ENCODE results near the gene JOSD1. TPM values are rescaled to one million over a fixed set of nuclear protein-coding genes. Genes with fewer than 3 reads are reported as not detected.

The JOSD1 gene
- total RNA-seq, result 39.7 TPM

DNA sequence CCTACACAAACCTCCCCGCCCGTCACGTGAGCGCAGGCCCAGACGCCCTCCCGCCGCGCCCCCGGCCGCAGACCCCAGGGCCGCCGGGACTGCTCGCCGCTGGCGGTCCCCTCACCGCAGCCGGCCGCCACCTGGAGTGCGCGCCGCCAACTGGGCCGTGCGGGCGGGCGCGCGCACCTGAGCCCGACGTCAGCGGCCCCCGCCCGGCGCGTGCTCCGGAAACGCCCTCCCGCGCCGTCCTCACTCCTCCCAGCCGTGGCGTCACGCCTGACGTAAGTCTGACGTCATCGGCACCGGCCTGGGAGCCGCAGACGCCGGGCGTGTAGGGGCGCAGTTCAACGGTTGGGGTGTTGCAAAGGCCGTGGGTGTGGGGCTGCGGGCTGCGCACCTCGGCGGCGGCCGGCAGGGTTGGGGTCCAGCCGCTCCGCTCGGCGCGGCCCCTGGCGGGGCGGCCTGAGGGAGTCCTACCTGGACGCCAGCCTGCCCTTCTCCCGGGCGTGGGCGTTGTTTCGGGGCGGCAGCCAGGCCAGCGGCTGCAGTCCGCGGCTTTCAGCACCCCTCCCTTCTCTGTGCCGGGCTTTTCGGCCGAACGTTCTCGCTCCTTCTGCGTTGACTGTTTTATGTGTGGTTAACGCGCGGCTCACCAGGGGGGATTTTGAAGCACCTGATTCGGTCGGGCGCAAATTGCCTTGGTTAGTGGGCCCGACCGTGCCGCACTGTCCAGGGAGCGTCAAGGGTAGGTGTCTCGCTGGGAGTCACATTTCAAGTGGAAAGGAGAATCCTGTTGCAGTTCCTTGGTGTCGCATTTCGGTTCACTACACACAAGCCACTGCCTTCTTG, at the start of gene JOSD1:
Gene JOSD1 (minus strand): TSS at position 155 of the 840 bp plus-strand sequence. CDS start 956 bp downstream, outside the sequence.
- DNase-seq (ENCODE audit: low spot score), result peak; percentile 96

DNA sequence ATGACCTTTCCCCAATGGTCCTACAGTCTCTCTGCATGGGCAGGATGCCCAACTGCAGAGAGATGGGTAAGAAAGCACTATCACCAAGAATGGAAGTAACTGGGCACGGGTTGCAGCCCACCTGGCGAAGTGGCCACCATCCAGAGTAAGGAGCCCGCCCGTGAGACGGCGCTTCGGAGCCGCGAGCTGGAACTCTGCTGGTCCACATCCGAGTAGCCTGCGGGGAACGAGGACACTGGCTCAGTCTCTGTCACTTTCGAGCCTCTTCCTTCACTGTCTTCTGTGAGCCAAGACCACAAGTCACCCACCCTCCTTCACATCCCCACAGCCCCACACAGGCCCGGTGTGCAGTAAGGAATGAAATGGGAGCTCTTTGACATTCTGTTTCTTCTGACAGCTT, 49.4 kb upstream of the JOSD1 start:
- DNase-seq (ENCODE audit: low spot score), result no peak

DNA sequence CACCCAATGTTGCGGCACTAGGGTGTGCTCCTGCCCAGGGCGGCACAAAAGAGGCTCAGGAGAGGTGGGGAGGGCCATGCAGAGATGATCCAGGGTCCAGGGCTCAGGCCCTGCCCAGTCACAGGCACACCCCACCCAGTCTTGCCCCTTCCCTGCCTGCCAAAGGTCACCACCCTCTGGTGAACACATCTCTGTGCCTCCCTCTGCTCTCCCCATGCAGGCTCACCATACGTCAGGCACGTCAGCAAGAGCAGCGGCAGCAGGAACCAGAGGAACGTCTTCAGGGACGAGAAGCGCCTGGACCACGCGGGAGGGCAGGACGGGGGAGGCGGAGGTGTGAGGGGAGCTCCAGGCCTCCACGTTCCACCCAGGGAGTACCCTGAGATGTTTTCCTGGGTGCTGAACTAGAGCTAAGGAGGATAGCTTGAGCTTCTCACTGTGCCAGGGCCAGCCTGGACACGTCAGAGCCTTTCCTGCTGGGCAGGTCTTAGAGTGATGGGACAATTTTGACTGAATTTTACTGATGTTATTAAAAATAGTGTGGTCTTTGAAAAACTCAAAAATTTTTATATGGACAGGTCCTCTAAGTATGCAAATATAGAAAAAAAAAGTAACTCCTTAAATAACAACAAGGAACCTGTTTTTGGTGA, 47.9 kb upstream of the JOSD1 start:
- no peak for DNase-seq (ENCODE audit: low spot score)

DNA sequence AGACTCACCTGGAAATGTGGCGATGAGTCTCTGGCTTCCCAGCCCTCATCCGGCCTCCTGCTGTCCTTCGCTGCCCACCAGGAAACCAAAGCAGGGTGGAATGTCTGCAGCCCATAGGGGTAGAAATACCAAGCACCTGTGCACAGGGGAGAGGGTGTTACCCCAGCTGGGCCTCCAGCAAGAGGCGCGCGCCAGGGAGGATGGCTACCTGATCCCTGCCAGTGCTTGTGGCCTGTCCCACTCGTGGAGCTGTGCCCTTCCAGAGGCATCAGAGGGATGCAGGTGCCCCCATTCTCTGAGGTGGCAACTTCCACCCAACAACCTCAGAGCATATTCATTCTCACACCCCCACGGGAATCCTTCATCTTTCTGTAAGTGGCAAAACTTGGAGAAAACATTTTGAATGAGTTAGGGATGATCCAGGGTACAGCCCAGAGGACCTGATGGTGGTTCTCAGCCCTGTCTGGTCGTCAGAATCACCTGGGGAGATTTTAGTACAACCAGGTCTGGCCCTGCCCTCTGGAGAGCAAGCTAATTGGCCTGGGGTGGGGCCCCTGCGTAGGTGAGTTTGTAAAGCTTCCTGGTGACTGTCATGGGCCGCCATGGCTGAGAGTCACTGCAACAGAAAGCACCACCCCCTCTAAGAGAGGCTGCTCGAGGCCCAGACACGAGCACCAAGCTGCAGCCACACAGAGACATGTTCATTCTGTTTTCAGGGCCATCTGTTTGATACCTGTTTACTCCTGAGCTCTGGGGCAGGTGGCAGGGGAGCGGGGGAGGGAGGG, 45.1 kb upstream of the JOSD1 start:
- no peak for DNase-seq (ENCODE audit: low spot score)

DNA sequence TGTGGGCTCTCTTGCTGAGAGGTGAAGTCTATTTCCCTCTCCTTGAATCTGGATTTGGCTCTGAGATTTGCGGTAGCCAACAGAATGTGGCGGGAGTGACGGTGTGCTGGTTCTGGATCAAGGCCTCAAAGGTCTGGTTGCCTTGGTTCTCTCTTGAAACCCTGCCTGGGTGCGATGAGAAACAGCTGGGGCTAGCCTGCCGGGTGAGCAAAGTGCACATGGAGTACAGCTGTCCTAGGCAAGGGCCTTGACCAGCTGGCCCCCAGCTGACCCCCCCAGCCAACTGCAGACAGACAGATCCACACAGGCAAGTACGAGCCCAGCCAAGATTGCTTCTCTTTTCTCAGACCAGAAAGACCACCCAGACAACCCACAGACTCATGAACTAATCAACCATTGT, 44.2 kb upstream of the JOSD1 start:
- no peak for DNase-seq (ENCODE audit: low spot score)

DNA sequence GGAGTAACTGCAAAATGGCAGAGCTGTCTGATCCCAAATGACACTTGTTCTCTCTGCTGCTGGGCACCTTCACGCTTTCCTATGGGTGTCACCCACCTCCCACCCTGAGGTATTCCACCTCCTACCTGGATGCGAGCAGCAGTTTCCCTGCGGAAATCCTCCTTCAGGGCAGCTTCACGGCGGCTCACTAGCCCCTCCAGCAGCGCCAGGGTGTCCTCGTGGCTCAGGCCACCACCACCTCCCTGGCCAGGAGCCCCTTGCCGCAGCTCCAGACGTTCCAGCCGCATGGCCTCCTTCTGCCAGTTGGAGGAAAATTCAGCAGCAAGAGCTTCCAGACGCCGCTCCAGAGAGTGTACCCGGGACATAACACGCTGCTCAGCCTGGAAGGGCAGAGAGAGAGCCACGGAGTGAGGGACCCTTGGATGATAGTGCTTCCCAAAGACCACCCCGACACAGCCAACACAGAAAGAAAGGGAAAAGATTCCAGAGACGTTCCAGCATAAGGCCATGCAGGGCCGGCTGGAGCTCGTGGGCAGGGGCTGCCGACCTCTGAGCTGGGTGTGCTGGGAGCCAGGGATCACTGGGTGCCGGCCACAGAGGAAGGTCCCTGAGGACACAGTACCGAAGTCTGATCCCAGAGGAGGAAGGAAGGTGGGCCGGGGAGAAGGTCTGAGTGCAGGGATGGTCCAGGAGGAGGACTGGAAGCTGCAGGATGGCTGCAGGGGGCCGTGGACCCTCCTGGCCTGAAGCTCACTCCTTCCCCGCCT, 41.6 kb upstream of the JOSD1 start:
- DNase-seq (ENCODE audit: low spot score), result no peak

DNA sequence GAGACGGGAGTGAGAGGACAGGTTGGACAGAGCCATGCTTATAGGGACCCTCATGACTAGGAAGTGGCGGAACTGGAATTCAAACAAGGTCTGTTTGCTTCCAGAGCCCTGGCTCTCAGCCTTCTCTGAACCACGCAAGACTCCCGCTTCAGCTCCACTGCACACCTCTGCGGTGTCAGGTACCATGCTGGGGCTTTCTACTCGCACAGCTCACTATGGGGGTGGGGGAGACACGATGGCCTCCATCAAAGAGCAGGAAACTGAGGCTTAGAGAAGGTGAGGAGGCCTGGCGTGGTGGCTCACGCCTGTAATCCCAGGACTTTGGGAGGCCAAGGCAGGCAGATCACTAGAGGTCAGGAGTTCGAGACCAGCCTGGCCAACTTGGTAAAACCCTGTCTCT, 40.8 kb upstream of the JOSD1 start:
- no peak for DNase-seq (ENCODE audit: low spot score)

DNA sequence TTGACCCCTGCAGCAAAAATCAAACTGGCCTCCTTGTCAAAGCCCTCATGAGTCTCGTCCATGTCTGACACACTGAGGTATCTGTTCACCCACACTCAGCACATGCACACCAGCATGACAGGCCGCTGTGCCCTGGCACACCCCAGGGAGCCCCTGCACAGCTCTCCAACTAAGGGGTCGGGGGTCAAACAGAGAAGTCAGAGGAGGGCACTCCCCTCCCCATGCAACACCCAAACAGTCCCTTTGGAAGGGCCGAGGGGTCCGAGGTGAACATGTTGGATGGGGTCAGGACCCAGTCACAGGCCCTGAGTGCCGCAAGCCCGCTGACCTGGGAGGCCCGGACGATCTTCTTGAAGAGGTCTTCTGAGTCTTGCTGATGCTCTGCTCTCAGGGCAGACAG, 40.4 kb upstream of the JOSD1 start:
- no peak for DNase-seq (ENCODE audit: low spot score)

DNA sequence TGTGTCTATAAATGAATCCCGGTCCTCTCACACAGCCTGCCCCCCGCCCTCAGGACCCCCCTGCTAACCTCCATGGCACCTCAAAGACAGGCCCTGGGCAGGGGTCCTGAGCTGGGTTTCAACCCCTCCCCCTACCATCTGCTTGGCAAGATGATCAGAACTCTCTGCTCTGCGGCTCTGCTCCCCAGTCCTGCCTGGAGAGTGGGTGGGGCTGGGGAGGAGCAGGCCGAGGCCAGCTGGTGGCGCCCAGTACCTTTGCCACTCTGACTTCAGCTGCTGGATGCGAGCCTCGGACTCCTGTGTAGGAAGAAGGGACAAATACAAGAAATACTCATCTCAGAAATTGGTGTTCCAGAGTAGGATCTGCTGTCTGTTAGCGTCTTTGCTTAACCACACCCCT, 40.0 kb upstream of the JOSD1 start:
- no peak for DNase-seq (ENCODE audit: low spot score)

DNA sequence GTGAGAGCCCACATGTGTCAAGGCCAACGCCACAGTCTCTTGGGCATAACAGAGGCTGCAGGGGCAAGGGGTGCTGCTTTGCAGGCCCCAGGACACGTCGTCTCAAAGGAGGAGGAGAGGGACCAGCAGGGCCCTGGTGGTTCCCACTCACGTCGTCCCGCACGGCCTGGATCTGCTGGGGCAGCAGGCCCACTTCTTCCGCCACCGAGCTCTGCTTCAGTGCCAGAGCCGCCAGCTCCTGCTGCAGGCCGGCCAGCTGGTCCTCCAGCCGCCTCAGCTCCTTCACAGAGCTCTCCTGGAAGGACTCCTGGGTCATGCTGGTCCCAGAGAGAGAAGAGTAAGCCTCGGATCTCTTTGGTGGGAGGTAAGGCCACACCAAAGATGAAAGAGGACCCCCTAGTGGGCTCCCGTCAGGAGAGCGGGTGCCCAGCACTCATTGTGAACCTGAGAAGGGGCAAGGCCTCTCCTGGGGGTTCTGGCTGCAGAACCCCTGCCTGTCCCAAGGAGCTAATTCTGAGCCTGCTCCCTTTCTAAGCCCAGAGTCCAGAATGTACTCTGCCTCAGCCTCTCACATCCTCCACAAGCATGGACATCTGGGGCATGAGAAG, 39.5 kb upstream of the JOSD1 start:
- no peak for DNase-seq (ENCODE audit: low spot score)

DNA sequence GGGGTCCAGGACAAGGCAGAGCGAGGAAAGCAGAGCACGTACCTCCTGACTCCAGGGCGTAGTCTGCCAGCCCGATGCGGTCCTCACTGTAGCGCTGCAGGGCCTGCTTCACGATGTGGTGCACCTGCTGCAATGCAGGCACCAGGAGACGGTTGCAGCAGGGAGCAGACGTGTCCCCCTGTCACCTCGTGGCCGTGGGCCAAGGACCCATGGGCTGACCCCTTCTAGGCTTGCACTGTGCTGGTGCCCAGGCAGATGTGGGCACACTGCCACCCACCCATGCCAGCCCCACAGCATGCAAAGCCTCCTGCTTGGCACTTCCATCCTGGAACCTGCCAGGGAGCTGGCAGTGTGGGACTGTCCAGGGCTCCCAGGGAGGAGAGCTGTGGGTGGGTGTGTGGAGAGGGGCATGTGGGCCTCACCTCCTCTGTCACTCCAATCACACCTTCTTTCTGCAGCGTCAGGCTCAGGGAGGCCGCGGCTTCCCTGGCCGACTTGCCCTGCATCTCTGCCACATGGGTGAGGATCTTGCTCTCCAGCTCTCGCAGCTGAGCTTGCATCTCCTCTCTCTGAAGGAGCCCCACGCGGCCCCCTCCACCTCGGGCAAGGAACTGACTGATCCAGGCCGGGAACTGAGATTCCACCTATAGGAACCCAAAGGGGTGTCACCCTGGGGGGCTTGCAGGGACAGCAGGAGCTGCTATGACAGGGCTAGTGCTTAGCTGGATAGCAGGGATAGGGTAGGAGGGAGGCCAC, 38.7 kb upstream of the JOSD1 start:
- DNase-seq (ENCODE audit: low spot score), result no peak

DNA sequence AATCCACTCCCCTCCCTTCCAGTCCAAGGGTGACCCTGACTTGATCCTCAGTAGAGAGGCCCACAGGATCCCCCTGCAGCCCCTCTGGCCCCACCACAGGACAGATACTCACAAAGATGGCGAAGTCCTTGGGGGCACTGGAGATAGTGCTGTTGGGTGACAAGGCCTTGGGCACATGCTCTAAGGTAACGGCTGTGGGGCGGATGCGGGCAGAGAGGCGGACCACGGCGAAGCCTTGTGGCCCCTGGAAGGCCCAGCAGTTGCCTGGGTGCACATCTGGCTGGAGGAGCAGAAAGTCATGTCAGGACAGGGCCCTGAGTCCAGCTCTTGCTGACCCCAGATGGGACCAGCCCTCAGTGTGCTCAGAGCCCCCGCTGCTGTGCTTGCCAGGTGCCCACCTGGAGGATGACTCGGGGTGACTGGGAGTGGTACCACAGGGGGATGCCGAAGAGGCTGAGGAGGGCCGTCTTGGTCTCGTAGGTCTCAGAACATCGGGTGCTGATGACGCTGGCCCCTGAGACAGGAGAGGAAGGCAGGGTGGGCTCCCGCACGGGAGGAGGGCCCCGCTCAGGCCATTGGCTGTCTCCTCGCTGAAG, 37.8 kb upstream of the JOSD1 start:
- no peak for DNase-seq (ENCODE audit: low spot score)

DNA sequence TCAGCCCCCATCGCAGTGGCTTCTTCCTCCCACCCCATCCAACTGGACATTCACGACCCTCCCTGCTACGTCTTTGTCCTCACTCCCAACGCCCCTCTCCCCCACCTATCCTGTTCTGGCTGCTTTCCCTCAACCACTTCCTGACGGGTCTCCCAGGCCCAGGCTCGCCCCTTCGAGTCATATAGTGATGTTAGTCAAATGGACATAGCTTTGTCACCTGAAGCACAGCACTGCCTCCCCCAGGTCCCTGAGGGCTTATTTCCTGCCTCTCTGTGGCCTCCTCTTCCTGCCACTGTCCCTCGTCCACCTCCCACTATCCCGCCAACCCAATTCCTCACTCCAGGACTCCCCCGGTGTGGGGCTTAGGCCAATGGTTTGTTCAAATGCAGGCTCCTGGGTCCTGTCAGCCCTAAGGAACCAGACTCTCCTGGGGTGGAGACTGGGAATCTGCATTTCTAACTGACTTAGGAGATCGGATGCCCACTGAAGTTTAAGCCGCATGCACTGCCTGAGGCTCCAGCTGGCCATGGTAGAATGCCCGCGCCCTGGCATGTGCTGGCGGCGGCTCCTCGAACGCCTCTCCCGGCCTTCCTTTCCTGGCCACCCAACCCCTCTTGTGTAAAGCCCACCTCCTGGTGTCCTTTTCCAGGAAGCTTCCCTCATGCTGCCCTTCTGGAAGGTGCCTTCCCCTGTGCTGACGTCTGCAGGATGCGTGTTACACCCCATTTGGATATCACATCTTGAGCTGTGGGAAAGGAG, 36.7 kb upstream of the JOSD1 start:
- no peak for DNase-seq (ENCODE audit: low spot score)

DNA sequence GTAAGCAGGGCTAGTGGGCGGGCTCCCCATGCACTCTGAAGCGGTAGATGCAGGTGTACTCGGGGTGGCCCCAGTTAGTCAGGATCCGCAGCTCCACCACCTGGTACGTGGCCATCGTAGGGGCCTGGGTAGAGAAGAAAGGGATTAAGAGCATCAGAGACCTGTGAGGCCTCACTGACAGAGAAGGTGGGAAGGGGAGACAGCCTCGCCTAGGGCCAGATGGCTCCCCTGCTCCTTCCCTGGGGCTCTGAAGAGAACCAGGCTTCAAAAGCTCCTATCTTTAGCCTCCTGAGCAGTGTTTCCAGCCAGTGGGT, 35.5 kb upstream of the JOSD1 start:
- no peak for DNase-seq (ENCODE audit: low spot score)

DNA sequence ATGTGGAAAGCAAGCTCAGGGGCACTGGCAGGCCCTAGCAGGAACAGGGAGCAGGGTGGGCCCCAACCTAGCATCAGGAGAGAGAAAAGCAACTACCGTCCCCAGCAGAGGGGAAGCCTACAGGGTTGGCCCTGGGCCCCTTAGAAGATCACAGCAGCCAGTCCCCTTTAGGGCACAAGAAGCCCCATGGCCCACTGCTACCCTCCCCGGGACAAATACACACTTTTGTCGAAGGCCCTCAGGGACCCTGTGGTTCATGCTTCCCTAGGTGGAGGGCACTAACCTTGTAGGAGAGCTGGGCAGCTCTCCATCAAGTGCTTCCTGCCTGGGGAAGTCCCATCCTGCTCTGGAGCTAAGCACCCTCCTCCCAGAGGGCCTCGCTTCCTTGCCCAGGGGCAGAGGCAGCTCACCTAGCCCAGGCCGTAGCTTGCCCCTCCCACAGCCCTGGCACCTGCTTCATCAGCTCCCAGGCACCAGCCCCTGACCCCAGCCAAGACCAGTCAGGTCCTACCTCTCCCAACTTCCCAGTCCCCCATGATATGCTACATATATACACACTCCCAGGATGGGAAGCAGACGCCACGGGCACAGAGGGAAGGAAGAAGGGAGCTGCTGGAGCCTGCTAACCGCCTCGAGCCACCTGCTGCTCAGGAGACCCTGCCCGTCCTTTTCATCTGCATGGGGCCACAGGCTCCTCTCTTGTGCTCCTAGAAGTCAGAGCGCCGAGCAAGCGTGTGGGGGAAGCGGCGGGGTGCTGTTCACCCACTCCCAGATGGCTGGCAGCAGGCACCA, 34.9 kb upstream of the JOSD1 start:
- no peak for DNase-seq (ENCODE audit: low spot score)

DNA sequence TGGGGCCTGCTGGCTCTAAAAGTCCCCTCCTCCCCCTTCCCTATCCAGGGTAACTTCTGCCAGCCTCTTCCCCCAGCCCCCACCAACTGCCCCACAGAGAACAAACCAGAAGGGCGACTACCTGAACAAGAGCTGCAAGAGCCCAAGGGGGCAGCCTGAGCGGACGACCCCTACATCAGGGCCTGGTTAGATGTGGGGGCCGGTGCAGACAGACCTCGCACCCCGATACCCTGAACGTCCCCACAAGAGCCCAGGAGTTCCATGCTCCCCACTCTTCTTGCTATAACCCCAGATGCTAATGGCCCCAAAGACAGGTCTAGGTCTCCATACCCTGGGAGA, 34.4 kb upstream of the JOSD1 start:
- DNase-seq (ENCODE audit: low spot score), result no peak

DNA sequence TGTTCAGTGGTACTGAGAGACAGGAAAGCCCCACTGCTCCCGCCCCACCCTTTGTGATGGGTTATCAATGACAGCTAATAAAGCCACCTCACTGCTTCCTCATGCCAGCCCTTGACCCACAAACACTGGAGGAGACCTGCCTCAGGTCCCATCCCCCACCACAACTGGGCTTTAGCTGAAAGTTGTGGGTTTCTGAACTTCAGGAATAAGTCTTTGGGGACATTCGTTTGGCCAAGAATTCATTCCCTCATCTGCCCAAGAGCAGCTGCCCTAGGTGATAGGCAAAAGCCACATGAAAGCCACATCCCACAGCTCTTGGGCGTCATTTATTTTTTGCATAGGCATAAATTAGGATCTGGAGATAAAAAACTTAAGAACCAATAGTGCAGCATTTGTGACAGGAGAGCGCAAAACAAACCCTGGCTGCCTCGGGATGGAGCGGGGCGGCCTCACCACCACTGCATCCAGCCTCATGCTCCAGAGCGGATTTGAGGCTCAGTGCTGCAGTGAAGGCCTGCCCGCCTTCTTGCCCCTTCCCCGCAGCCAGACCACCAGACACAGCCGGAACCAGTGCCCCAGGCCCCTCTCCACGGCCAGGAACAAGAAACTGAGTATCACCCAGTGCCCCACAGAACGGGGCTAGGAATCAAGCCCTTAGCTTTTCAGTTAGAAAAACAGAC, 33.8 kb upstream of the JOSD1 start:
- no peak for DNase-seq (ENCODE audit: low spot score)

DNA sequence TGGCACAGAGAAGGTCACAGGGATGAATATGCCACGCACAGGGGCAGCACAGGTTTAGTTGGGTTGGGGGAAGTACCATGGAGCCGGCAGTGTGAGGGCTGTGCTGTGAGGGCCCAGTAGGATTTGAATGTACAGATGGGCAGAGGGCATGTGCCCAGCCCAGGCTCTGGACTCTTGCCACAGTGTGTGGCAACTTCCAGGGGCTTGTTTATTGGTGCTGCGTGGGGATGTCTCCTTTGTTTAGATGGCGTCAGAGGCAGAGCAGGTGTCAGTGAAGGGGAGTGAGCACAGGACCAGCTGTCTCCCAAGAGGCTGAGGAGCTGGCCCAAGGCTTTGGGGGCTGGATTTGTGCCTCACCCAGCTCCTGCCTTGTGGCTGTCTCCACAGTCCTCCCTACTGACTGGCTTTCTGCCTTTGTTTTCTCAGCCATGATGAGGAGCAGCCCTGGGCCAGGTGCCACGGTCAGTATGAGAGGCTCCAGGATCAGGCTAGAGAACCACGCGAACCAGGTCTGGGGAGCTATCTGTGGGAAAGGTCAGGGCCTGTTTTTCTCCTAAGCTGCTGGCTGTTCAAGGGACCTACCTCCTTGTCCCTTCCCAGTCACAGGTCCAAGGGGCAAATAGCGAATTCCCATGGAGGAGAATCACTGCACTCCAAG, 33.1 kb upstream of the JOSD1 start:
- no peak for DNase-seq (ENCODE audit: low spot score)

Measured in ureter (tissue), 1 donor.